IMR-90 (cell line): ENCODE measurements around the gene NEUROG1. TPM values are rescaled to one million over a fixed set of nuclear protein-coding genes. Genes with fewer than 3 reads are reported as not detected.

ENCODE experiments used
- ATAC-seq: fragments of 200-7000 bp; cut with Tn5 transposase; 2 replicates; pipeline ENCODE4 v1.9.1; 2020; ENCODE audit warnings: low read depth, mild to moderate bottlenecking, moderate library complexity
- BruUV-seq: library from RNA; stranded (reverse); fragments of 400-500 nt; replicated peaks from 2 replicates; lab custom pipeline; 2021; lab: Mats Ljungman, UMichigan
- CTCF ChIA-PET: fragments of 300-600 bp; formaldehyde crosslinking; extraction: SDS; loops from one replicate; lab custom pipeline; 2021; ENCODE audit warnings: antibody characterized with exemption; lab: Yijun Ruan, JAX
- POLR2A ChIA-PET: fragments of 300-600 bp; sonication (Branson Sonifier 250); formaldehyde crosslinking; loops from one replicate; lab custom pipeline; 2022; ENCODE audit warnings: antibody characterized with exemption; ENCODE audit not compliant: unreplicated experiment; lab: Charles Lee
- DNase-seq: peaks from one replicate; pipeline ENCODE4 v3.0.0; 2013
- H2AFZ ChIP-seq: replicated peaks from 2 replicates; pipeline ENCODE3; 2013; ENCODE audit warnings: low read length, mild to moderate bottlenecking; ENCODE audit not compliant: poor library complexity
- H2AK5ac ChIP-seq: 2 replicates; pipeline ENCODE4 v1.6.1; 2013; ENCODE audit warnings: low read depth, low read length, inconsistent platforms
- H2AK9ac ChIP-seq: replicated peaks from 2 replicates; pipeline ENCODE3; 2013; ENCODE audit warnings: mild to moderate bottlenecking, low read depth, low read length, moderate library complexity; ENCODE audit not compliant: poor library complexity
- H2BK120ac ChIP-seq: 2 replicates; pipeline ENCODE4 v1.6.1; 2013; ENCODE audit warnings: low read depth, low read length, inconsistent platforms
- H2BK15ac ChIP-seq: 3 replicates; pipeline ENCODE4 v1.6.1; 2013; ENCODE audit warnings: low read depth, low read length, inconsistent platforms
- H2BK20ac ChIP-seq: 2 replicates; pipeline ENCODE4 v1.6.1; 2013; ENCODE audit warnings: low read depth, mild to moderate bottlenecking, inconsistent platforms, low read length, moderate library complexity
- H2BK5ac ChIP-seq: 2 replicates; pipeline ENCODE4 v1.6.1; 2013; ENCODE audit warnings: mild to moderate bottlenecking, low read depth, low read length, inconsistent platforms; ENCODE audit not compliant: poor library complexity, severe bottlenecking
- H3K14ac ChIP-seq: replicated peaks from 2 replicates; pipeline ENCODE4 v1.6.1; 2013; ENCODE audit warnings: low read depth, low read length, inconsistent platforms
- H3K18ac ChIP-seq: 2 replicates; pipeline ENCODE4 v1.6.1; 2013; ENCODE audit warnings: low read depth, low read length, control low read depth
- H3K23ac ChIP-seq: 2 replicates; pipeline ENCODE4 v1.6.1; 2013; ENCODE audit warnings: low read depth, low read length, inconsistent platforms
- H3K27ac ChIP-seq: 2 replicates; pipeline ENCODE4 v1.5.1; 2013; ENCODE audit warnings: mild to moderate bottlenecking, control low read depth, low read length; ENCODE audit not compliant: insufficient read depth
- H3K27me3 ChIP-seq: 2 replicates; pipeline ENCODE4 v1.6.1; 2013; ENCODE audit warnings: low read length; ENCODE audit not compliant: control insufficient read depth, insufficient read depth
- H3K36me3 ChIP-seq: 2 replicates; pipeline ENCODE4 v1.6.1; 2013; ENCODE audit warnings: low read length, mixed read lengths; ENCODE audit not compliant: control insufficient read depth, insufficient read depth
- H3K4ac ChIP-seq: 2 replicates; pipeline ENCODE4 v1.6.1; 2013; ENCODE audit warnings: low read depth, low read length, inconsistent platforms
- H3K4me1 ChIP-seq: 2 replicates; pipeline ENCODE4 v1.6.1; 2013; ENCODE audit warnings: low read length, mixed read lengths; ENCODE audit not compliant: control insufficient read depth, insufficient read depth
- H3K4me2 ChIP-seq: 2 replicates; pipeline ENCODE4 v1.6.1; 2013; ENCODE audit warnings: low read depth, mild to moderate bottlenecking, control low read depth, low read length, moderate library complexity
- H3K4me3 ChIP-seq: 2 replicates; pipeline ENCODE4 v1.5.1; 2013; ENCODE audit warnings: low read depth, mild to moderate bottlenecking, control low read depth, low read length, moderate library complexity; ENCODE audit not compliant: insufficient read depth
- H3K56ac ChIP-seq: 2 replicates; pipeline ENCODE4 v1.6.1; 2013; ENCODE audit warnings: low read length, inconsistent platforms; ENCODE audit not compliant: insufficient read depth; ENCODE audit errors: extremely low read depth
- H3K79me1 ChIP-seq, 2 experiments: 2 replicates each; pipeline ENCODE4 v1.6.1; 2013; ENCODE audit warnings: low read length in 2 of 2, inconsistent platforms in 1 of 2, low read depth in 1 of 2
- H3K9ac ChIP-seq: 2 replicates; pipeline ENCODE4 v1.6.1; 2013; ENCODE audit warnings: low read depth, low read length, control low read depth
- H3K9me1 ChIP-seq: 2 replicates; pipeline ENCODE4 v1.6.1; 2013; ENCODE audit warnings: low read length, inconsistent platforms; ENCODE audit not compliant: insufficient read depth
- H3K9me3 ChIP-seq: 2 replicates; pipeline ENCODE4 v1.6.1; 2013; ENCODE audit warnings: low read length; ENCODE audit not compliant: control insufficient read depth, insufficient read depth
- H4K20me1 ChIP-seq: 2 replicates; pipeline ENCODE4 v1.6.1; 2013; ENCODE audit warnings: low read length, inconsistent platforms; ENCODE audit not compliant: insufficient read depth
- H4K5ac ChIP-seq: 2 replicates; pipeline ENCODE4 v1.6.1; 2013; ENCODE audit warnings: mild to moderate bottlenecking, low read depth, low read length, control low read depth
- H4K8ac ChIP-seq, 2 experiments: 2 replicates each; pipeline ENCODE4 v1.6.1; 2013; ENCODE audit warnings: low read depth in 2 of 2, low read length in 2 of 2, control low read depth in 1 of 2, inconsistent platforms in 1 of 2
- H4K91ac ChIP-seq: 2 replicates; pipeline ENCODE4 v1.6.1; 2013; ENCODE audit warnings: low read depth, low read length, inconsistent platforms; ENCODE audit not compliant: insufficient read depth
- BHLHE40 ChIP-seq: fragments of 150-350 bp; IDR thresholded peaks from 2 replicates; pipeline ENCODE4 v1.6.1; 2016; ENCODE audit warnings: mild to moderate bottlenecking, low read depth, low read length
- CEBPB ChIP-seq: IDR thresholded peaks from 2 replicates; pipeline ENCODE4 v1.6.1; 2012; ENCODE audit warnings: low read depth, low read length, improper control_type of control experiment
- CHD1 ChIP-seq: IDR thresholded peaks from 2 replicates; pipeline ENCODE4 v1.6.1; 2012; ENCODE audit warnings: low read depth, low read length, improper control_type of control experiment
- CTCF ChIP-seq: conservative IDR thresholded peaks from 2 replicates; pipeline ENCODE4 v1.5.1; 2012; ENCODE audit warnings: mild to moderate bottlenecking, low read depth, low read length, improper control_type of control experiment
- ELK1 ChIP-seq: fragments of 150-350 bp; IDR thresholded peaks from 2 replicates; pipeline ENCODE4 v1.6.1; 2016; ENCODE audit warnings: low read depth, mild to moderate bottlenecking, low read length, moderate library complexity, borderline replicate concordance
- MAFK ChIP-seq: IDR thresholded peaks from 2 replicates; pipeline ENCODE4 v1.6.1; 2012; ENCODE audit warnings: low read depth, low read length, improper control_type of control experiment
- MAZ ChIP-seq: IDR thresholded peaks from 2 replicates; pipeline ENCODE4 v1.6.1; 2012; ENCODE audit warnings: low read depth, mild to moderate bottlenecking, low read length, improper control_type of control experiment, moderate library complexity, borderline replicate concordance
- MXI1 ChIP-seq: IDR thresholded peaks from 2 replicates; pipeline ENCODE4 v1.6.1; 2012; ENCODE audit warnings: low read depth, mild to moderate bottlenecking, low read length, moderate library complexity, borderline replicate concordance
- NFE2L2 ChIP-seq: fragments of 150-350 bp; IDR thresholded peaks from 2 replicates; pipeline ENCODE4 v1.6.1; 2016; ENCODE audit warnings: low read depth, mild to moderate bottlenecking, low read length
- POLR2A ChIP-seq: IDR thresholded peaks from 2 replicates; pipeline ENCODE4 v1.6.1; 2012; ENCODE audit warnings: mild to moderate bottlenecking, low read depth, low read length
- RAD21 ChIP-seq: IDR thresholded peaks from 2 replicates; pipeline ENCODE4 v1.6.1; 2012; ENCODE audit warnings: low read length, improper control_type of control experiment
- RCOR1 ChIP-seq: IDR thresholded peaks from 2 replicates; pipeline ENCODE4 v1.6.1; 2012; ENCODE audit warnings: mild to moderate bottlenecking, low read length, improper control_type of control experiment; ENCODE audit not compliant: insufficient replicate concordance
- RFX5 ChIP-seq: IDR thresholded peaks from 2 replicates; pipeline ENCODE4 v1.8.0; 2012; ENCODE audit warnings: low read depth, mild to moderate bottlenecking, low read length, moderate library complexity
- SMC3 ChIP-seq: fragments of 150-350 bp; IDR thresholded peaks from 2 replicates; pipeline ENCODE4 v1.6.1; 2016; ENCODE audit warnings: low read depth, mild to moderate bottlenecking, antibody characterized with exemption, low read length, moderate library complexity
- USF2 ChIP-seq: fragments of 150-350 bp; IDR thresholded peaks from 2 replicates; pipeline ENCODE4 v1.6.1; 2017; ENCODE audit warnings: mild to moderate bottlenecking, antibody characterized with exemption, low read length, low read depth
- WGBS, 2 experiments: methylation state at CpG; one replicate each; pipeline versions ENCODE4 v1.1.5 to v1.1.7; 2013; ENCODE audit warnings: missing lambda C conversion rate in 2 of 2; ENCODE audit not compliant: insufficient read length in 1 of 2; ENCODE audit errors: extremely low coverage in 2 of 2; 5-methylcytosine and 5-hydroxymethylcytosine counted together
- dilution Hi-C: fragments of 300-500 bp; cut with HindIII; formaldehyde crosslinking; loops from one replicate; pipeline ENCODE4 v1.14.3; 2018; ENCODE audit warnings: low sequenced_read_pairs; ENCODE audit not compliant: unreplicated experiment
- in situ Hi-C: fragments of 300-500 bp; cut with MboI; formaldehyde crosslinking; loops from 3 replicates; pipeline ENCODE4 v1.14.3; 2019; ENCODE audit warnings: low sequenced_read_pairs, inconsistent platforms, mixed read lengths
- intact Hi-C: fragments of 100-400 bp; cut with micrococcal nuclease; formaldehyde crosslinking; loops from 2 replicates; pipeline ENCODE4 v1.10.0; 2022
- polyA plus RNA-seq, 3 experiments: library from polyadenylated mRNA; depleted of rRNA; stranded (reverse); fragments of >200 nt; gene quantifications; 2 replicates each; pipeline ENCODE4 v1.2.3, GENCODE V29; 2012; ENCODE audit warnings: low replicate concordance in 1 of 3
- total RNA-seq: library from RNA; depleted of rRNA; stranded (reverse); fragments of >200 nt; gene quantifications from 2 replicates; pipeline ENCODE4 v1.2.3, GENCODE V29; 2012

The NEUROG1 gene
- total and polyA plus RNA-seq, 2 of the 4 experiments (the other 2 are of a cell fraction): not detected

GRCh38 chr5:135534609-135535419 lies 950 bp downstream of the NEUROG1 start:
- H2BK20ac ChIP-seq: no peak overlapping the region
- no peak overlapping the region for H3K4me3 ChIP-seq
- ChIA-PET CTCF (interaction anchor here (1.3 kb wide), 1 partner anchor 68 kb away, joined by 5 read pairs; no protein-coding TSS in a partner anchor), POLR2A (no interaction called here)
- H2AFZ ChIP-seq: peak overlapping the region; percentile 80
- H2BK15ac ChIP-seq: no peak overlapping the region
- H4K5ac ChIP-seq: no peak overlapping the region
- no peaks in the 10 kb centered on the region for H3K9me1 ChIP-seq
- H2BK5ac ChIP-seq: no peak overlapping the region
- H3K18ac ChIP-seq: no peak overlapping the region
- no peak for DNase-seq
- no peak overlapping the region for H3K27ac ChIP-seq
- in situ Hi-C loops: no loop called here
- 5% methylated on average over 49 of the region's 61 CpGs; no CpG with 5 or more reads in 1 of the 2 experiments for WGBS, 2 experiments
- H3K27me3 ChIP-seq: peaks cover 84% of the 10 kb centered on the region
- H2AK5ac ChIP-seq: no peak overlapping the region
- H3K9ac ChIP-seq: no peak overlapping the region
- H3K4ac ChIP-seq: no peak overlapping the region
- no TSS peak for BruUV-seq
- H4K91ac ChIP-seq: no peak overlapping the region
- H3K9me3 ChIP-seq: peaks cover 5% of the 10 kb centered on the region
- intact Hi-C loops: no loop called here
- no peak overlapping the region for H3K56ac ChIP-seq
- H3K4me2 ChIP-seq: no peak overlapping the region
- no peak overlapping the region for H3K23ac ChIP-seq
- dilution Hi-C loops: no loop called here
- H2BK120ac ChIP-seq: no peak overlapping the region
- no peaks in the 10 kb centered on the region for H3K4me1 ChIP-seq
- H3K79me1 ChIP-seq: no peaks in the 10 kb centered on the region
- ATAC-seq: 0 out of 2 replicates have a peak, but pooled peaks have one; percentile 14
- H3K14ac ChIP-seq: no peak overlapping the region
- H3K36me3 ChIP-seq: no peaks in the 10 kb centered on the region
- H4K20me1 ChIP-seq: no peaks in the 10 kb centered on the region
- no peak overlapping the region for H4K8ac ChIP-seq
- H2AK9ac ChIP-seq: no peak overlapping the region
- TF ChIP-seq ELK1 (no peak), CTCF (no peak), BHLHE40 (no peak), NFE2L2 (no peak), RCOR1 (no peak), SMC3 (no peak), USF2 (no peak), MXI1 (no peak), CEBPB (no peak), MAZ (no peak), MAFK (no peak), CHD1 (no peak), RAD21 (no peak), POLR2A (no peak), RFX5 (no peak)
